ENCODE data around the gene GNB2.
"Not testable (repeated sequence)": the region's sequence is repeated elsewhere in the genome, so short reads cannot be mapped to it uniquely, and the experiment has no call there.

GNB2 gene

DNA sequence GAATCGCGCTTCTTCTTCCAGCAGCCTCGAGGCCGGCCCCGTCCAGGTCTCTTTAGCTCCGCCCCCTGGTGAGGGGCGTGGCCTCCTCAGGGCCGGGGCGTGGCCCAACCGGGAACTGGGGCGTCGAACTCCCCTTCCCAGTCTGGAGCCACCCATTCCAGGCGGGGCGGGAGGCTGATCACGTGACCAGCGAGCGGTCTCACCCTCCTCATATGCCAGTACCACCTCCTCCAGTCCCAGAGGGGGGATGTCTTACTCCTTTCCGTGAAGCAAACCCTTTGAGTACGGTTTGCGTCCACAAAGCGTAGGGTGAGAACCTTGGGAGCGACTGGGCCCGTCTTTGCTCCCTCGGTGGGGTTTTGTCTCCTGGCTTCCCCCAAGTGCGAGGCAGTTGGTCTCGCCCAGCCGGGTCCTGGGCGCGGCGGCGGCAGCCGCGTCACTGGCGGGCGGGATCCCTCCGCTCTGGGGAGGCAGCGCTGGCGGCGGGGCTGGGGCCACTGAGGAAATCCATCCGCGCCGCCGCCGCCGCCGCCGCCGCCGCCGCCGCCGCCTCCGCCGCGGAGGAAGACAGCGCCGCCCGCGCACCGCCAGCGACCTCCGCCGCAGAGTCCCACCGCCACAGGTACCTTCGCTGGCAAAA is at the start of gene GNB2:
TSS of gene GNB2 (plus strand) at position 439 of the 640 bp plus-strand sequence. CDS start 2,526 bp downstream, outside the sequence.
- peak; percentile 99 for DNase-seq (ENCODE audit: low spot score)

DNA sequence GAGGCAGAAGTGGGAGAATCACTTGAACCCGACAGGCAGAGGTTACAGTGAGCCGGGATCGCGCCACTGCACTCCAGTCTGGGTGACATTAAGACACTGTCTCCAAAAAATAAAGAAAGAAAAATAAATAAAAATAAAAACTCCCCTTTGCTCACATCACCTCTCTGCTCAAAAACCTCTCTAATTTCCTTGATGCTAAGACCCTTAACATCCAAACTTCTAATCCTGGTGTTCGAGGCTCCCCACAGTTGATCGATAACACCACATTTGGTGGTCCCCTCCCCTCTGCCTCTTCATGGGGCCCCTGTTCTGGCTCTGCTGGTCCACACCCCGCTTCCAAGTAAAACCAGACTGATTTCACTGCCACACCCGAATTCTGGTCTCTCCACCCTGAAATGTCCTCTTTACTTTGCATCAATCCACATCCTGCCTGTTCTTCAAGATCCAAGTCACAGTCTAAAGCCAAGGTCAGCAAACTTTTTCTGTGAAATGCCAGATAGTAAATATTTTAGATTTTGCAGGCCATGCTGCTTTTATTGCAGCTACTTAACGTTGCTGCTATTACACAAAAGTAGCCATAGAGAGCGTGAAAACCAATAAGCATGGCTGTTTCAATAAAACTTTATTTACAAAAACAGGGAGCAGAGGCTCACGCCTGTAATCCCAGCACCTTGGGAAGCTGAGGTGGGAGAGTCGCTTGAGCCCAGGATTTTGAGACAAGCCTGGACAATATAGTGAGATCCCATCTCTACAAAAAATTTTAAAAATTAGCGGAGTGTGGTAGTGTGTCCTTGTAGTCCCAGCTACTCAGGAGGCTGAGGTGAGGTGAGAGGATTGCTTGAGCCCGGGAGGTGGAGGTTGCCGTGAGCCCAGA is 49.4 kb upstream of the GNB2 start:
- no peak for DNase-seq (ENCODE audit: low spot score)

DNA sequence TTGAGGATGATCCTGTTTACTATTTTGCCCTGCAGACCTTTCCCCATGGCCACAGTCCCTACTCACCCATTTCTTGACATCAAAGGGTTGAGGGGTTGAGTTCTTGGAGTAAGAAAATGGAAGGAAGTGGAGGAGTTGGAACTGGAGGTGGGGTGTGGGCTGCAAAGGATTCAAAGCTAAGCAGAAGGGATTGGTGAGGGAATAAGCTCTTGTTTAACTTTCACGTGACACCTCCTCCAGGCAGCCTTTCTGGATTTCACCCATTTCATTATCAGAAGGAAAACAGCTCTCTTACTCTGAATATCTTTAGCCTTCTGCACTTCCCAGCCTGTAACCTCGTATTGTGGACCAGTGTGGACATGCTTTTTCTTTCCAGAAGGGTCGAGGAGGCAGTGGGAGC is 47.5 kb upstream of the GNB2 start:
- DNase-seq (ENCODE audit: low spot score), result no peak

DNA sequence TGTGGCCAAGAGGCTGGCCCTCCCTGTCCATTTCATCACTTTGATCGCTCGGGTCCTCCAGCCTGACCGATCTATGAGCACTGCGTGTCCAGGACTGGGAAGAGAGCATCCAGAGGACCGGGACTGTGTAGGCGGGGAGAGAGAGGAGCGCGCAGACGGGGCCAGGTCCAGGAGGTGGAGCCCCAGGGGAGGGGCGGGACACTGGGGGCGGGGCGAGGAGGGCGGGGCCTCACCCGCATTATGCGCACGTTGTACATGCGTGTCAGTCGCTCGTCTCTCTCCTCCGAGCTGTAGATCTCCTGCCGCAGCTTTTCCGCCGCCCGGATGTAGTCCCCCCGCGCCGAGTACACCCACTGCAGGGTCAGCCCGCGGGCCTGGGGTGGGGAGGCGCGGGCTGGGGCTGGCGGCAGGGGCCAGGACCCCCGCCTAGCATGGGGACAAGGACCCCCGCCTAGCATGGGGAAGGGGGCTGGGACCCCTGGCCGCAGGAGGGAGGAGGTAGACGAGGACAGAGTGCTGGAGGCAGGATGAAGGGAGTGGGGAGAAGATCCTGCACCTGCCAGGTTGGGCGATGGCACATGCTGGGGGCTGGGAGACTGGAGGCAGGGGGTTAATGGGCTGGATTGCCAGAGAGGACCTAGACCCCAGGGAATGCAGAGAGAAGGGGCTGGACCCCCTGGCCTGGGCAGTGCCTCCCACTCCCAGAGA is 46.9 kb upstream of the GNB2 start:
- peak; percentile 99 for DNase-seq (ENCODE audit: low spot score)

DNA sequence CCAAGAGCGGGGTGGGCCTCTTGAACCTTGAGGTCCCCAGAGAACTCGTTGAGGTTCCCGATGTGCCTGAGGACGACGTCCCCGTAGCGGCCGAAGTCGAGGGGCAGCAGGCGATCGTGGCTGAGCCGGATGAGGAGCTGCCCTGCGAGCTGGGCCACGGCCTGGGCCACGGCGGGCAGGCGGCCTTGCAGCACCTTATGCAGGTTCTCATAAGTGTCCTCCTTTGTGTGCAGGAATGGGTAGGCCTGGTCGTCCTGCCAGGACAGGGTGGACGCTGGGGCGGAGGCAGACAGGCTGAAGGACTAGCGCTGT is 46.3 kb upstream of the GNB2 start:
- no peak for DNase-seq (ENCODE audit: low spot score)

DNA sequence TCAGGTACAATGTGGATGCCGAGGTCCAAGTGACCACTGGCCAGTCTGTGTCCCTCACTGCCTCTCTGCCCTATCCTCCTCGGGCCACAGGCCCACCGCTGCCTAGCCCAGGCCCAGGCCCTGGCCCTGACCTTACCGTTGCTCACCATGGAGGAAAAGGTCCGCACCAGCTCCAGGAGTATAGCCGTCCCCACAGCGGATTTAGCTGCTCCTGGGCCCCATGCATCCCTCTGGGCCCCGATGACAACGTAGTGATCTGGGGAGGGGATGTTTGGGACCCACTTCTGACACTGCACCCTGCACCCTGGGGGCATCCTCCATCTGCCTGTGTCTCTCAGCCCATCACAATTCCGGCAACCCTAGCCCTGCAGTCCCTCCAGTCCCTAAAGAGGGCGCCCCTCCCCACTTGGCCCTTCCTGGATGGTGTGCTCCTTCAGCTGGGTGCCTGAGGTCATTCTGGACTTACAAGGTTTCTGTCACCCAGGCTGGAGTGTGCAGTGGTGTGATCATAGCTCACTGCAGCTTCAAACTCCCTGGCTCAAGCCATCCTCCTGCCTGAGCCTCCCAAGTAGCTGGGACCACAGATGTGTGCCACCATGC is 44.3 kb upstream of the GNB2 start:
- no peak for DNase-seq (ENCODE audit: low spot score)

DNA sequence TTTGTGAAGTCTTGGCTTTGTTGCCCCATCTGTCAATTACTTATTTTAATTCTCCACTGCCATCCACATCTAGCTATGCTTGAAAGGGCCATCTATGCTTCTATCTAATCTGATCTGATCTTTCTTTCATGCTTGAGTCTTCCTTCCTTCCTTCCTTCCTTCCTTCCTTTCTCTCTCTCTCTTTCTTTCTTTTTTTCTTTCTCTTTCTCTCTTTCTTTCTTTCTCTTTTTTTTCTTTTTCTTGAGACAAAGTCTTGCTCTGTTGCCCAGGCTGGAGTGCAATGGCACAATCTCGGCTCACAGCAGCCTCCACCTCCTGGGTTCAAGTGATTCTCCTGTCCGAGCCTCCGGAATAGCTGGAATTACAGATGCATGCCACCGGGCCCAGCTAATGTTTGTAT is 43.5 kb upstream of the GNB2 start:
- DNase-seq (ENCODE audit: low spot score), result no peak

DNA sequence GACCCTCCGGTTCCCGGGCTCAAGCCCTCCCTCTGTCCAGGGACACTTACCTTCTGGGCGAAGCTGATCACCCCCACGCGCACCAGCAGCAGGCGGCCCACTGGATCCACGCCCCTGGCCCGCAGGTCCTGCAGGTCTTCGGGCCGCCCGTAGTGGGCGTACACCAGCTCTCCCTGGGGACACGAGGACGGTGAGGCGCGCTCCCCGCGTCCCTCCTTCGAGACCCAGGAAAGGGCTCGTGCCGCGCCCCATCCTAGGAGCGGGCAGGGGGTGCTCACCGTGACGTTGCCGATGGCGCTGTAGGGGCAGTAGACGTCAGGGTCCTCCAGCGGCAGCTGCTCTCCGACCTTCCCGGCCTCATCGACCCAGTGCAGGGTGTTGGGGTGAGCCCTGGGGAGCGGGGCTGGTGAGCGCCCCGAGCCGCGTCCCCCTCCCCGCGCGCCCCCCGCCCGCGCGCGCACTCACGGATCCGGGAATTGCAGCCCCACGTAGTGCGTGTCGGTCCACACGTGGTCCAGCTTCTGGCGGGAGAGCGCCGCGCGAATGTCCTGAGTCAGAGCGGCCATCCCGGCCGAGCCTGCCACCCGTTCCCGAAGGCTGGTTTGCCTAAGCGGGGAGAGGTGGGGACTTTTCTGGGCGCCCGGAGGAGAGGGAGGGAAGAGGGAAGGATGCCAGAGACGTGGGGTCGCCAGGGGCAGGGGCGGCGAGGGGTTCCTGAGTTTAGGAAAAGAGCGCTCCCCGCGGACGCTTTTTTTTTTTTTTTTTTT is 40.4 kb upstream of the GNB2 start:
- DNase-seq (ENCODE audit: low spot score), result no peak

DNA sequence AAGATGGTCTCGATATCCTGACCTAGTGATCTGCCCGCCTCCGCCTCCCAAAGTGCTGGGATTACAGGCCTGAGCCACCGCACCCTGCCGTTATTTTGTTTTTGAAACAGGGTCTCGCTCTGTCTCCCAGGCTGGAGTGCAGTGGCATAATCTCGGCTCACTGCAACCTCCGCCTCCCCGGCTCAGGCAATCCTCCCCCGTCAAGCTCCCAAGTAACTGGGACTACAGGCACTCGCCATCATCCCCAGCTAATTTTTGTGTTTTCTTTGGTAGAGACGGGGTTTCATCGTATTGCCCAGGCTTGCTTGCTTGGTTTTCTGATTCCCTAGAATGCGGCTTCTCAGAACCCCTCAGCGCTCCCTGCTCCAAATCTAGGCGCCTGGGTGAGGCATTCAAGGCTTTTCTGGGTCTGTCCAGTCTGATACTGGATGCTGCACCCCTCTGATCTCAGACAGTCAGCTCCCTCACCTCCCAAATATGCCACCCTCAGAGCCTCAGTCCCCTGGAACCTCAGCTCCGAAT is 33.5 kb upstream of the GNB2 start:
- DNase-seq (ENCODE audit: low spot score), result no peak

DNA sequence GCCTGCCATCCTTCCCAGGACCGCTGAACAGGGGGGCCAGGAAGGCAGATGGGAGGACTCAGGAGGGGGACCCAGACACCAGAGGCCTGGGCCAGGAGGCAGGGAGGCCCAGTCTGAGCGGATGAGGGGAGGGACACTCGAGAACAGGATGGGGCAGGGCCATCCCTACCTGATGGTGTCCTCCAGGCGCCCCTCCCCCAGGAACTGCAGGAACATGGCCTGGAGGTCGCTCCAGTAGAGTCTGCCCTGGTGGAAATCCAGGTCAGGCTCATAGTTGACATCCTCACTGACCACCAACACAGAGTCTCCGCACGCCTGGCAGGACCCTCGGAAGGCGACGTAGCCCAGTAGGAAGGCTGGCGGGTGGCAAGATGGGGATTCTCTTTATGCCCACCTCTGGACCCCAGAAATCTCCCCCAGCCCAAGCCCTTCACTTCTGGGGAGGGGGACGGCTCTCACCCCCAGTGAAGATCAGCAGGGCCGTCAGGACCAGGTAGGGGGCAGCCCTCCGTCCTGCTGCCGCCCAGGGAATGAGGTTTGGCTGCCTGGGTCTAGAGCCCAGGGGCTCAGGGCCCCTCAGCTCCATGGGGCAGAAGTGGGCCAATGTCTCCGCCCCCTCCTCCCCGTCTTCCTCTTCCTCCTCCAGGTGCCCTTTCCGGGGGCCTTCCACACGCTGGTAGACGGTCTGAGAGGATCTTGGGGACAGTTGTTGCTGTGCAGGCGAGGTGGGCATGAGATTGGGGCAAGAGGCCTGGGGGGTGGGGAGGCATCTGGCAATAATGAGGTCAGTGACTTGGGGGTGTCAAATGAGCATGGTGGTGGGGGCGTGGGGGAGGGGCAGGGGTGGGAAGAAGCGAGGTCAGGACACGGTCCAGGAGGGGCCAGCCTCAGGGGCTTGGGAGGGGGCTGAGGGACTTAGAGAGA is 32.8 kb upstream of the GNB2 start:
- no peak for DNase-seq (ENCODE audit: low spot score)

DNA sequence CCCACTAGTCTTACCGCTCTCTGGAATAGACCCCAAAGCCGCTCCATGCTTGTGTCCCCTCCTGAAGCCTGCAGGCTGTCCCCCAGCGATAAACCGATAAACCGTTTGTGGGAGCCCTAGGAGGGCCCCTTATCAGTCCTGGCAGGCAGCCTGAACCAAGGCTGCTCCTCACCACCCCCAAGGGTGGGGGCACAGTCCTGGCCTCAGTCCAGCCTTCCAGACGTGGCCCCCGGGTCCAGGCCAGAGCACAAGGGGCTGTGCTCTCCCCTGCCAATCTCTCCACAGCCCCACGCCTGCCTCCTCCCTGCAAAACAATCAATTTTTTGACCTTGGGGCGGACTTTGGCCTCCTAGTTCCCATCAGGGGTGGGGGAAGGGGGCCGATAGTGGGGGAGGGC is 32.1 kb upstream of the GNB2 start, which contains the start of gene TFR2:
TSS of gene TFR2 (minus strand) at position 90 of the 397 bp plus-strand sequence. CDS start at position 47, 43 bp downstream.
- DNase-seq (ENCODE audit: low spot score), result no peak

DNA sequence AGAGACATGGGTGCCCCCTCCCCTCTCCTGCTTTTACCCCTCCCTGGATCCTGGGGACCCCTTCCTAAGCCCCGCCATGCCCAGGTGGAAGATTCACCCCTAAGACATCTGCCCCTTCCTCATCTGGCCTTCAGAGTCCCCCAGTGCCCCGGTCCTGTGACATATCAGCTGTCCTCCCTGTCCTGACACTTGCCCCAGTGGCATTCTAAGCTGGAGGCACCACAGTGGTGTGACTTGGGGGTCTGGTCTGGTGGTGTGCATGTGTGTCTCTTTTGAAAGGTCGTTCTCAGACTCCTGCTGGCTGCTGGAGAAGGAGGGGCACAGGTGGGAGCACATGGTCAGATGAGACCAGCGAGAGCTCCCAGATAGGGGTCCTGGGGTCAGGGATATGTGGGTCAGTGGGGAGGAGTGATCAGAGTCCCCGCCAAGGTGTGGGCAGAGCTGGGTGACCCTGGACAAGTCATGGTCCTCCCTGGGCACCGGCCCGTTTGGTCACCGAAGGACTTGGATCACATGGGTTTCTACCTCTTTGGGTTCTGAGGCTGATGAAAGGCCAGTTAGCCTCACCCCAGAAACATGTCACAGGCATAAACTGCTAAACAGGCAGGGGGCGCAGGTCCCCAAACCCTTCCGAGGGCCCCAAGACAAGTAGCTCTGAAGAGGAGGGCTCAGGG is 31.5 kb upstream of the GNB2 start:
- DNase-seq (ENCODE audit: low spot score), result no peak

DNA sequence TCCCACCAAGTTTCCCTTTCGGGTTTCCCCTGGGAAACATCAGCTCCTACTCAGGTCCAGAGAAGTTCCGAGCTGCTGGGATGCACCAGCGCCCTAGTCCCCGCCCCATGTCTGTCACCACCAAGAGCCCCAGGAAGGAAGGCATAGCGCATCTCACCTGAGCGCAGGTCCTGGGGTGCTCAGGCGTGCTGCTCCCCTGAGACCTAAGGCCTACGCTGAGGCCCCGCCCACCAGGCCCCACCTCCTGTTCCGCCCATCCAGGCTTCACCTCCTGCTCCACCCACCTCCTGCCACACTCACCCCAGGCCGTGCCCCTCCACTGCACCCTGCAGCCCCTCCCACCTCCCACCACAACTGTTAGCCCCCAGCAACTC is 31.0 kb upstream of the GNB2 start:
- no peak for DNase-seq (ENCODE audit: low spot score)

DNA sequence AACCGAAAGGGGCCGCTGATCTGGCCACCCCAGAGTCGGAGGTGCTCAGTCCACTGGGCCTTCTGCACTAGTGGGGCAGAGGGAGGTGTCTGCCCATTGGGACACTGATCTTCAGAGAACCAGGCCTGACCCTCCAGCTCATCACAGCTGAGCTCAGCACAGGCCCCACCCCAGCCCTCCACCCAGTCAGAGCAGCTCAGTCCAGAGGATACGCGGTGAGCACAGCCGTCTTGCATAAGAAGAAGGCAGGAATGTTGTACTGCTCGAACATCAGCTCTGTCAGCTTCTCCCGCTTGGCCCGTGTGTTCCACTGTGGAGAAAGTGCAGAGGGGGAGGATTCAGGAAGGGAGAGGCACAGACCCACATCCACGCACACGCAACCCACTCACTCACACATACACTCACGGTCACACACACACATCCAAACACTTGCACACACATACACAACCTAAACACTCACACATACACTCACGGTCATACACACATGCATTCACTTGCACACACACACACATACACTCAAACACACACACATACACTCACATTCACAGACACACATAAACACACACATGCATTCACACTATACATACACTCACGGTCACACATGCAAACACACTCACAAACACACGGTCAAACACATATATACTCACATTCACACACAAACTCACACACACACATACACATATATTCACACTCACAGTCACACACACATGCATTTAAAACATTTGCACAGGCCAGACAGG is 23.5 kb upstream of the GNB2 start:
- no peak for DNase-seq (ENCODE audit: low spot score)

DNA sequence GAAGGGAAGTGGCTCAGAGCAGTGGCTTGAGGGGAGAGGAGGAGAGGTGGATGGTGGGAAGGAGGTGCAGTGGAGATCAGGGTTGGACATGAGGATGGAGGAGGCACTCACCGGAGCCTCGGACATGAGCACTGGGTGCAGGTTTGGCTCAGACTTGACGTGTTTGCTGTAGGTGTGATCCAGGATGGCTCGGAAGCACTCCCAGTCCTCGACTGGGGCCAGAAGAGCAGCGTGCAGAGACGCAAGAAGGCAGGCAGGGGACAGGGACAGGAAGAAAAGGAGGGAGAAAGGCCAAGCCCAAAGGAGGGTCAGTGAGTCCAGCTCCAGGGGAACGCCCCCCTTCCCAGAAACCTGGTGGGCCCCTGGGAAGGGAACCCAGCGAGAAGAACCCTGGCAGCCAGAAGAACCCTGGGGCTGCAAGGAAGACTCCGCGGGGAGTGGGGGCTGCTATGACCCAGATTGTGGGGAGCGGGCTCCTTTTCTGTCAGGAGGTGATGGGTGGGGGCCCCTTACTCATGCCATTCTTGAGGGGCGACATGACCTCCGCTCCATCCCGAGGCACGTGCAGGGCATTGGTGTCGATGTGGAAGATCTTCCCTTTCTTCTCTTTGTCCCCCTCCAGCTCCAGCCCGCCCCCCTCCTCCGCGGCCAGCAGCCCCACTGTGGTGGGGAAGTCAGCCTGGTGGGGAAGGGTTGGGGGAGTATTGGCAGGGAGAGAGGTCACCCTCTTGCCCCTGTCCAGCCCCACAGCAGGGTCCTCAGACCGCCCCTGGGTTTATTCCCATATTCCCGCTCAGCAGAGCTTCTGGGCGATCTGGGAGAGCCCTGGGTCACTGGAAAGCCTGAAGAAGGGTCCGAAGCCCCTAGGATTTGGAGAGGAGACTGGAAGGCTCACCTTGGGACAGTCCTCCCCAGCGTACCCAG is 18.4 kb upstream of the GNB2 start:
- no peak for DNase-seq (ENCODE audit: low spot score)

DNA sequence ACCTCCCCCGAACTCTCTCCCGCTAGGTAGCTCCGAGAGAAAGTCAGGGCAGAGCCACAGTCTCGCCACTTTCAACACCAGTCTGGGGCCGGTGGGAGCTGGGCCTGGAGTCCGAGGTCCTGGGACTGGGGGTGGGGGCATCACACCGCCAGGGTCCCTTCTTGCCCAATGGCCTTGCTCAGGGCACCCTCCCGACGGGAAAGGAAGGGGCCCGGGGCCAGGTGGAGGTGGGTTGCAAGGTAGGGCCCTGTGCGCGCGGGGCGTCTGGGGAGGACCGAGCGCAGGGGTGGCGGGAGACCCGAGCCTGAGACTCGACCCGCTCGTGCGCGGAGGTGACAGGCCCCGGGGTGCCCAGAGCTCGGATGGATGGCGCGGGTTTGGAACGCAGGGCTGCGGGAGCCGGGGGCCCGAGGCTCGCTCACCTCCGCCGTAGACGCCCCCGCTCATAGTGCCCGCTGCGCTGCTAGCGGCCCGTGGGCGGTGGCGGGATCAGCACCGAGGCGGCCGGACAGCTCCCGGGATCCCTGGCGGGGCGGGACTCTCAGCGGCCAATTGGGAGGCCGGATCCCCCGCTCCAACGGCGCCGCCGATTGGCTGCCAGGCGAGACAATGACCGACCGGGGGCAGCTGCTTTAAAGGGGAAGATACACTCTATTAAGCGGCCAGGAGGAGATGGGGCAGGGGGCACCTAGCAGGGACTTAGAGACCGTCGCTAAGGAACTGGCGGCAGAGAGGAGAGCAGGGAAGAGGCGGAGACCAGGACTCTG is 17.4 kb upstream of the GNB2 start, which contains the start of gene ACTL6B:
TSS of gene ACTL6B (minus strand) at position 541 of the 767 bp plus-strand sequence. CDS start at position 447, 94 bp downstream.
- DNase-seq (ENCODE audit: low spot score), result peak; percentile 89

DNA sequence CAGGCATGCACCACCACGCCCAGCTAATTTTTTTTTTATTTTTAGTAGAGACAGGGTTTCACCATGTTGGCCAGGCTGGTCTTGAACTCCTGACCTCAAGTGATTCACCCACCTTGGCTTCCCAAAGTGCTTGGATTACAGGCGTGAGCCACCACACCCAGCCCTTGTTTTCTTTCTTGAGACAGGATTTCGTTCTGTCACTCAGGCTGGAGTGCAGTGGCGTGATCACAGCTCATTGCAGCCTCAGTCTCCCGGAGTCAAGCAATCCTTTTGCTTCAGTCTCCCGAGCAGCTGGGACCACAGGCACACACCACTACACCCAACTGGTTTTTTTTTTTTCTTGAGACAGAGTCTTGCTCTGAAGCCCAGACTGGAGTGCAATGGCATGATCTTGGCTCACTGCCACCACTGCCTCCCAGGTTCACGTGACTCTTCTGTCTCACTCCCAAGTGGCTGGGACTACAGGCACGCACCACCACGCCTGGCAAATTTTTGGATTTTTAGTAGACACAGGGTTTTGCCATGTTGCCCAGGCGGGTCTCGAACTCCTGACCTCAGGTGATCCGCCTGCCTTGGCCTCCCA is 11.3 kb upstream of the GNB2 start:
- not testable (repeated sequence) for DNase-seq (ENCODE audit: low spot score)
